K562 (cell line): Measurements from ENCODE around the gene GRIA1. TPM values are rescaled to one million over a fixed set of nuclear protein-coding genes. Genes with fewer than 3 reads are reported as not detected.

Experiments used
- ATAC-seq: fragments of 200-7000 bp; cut with Tn5 transposase; 3 replicates; pipeline ENCODE4 v1.9.1; 2020; ENCODE audit warnings: moderate library complexity
- BruUV-seq: library from RNA; stranded (reverse); fragments of 400-500 nt; replicated peaks from 2 replicates; lab custom pipeline; 2021; lab: Mats Ljungman, UMichigan
- CTCF ChIA-PET: fragments of 300-600 bp; formaldehyde crosslinking; extraction: SDS; loops from one replicate; lab custom pipeline; 2021; ENCODE audit warnings: low intra/inter-chr PET ratio; lab: Yijun Ruan, JAX
- POLR2A ChIA-PET: fragments of 300-600, 350-650 bp; sonication (Branson Sonifier 250); formaldehyde crosslinking; extraction: SDS; loops from one replicate; lab custom pipeline; 2021; ENCODE audit warnings: antibody characterized with exemption, inconsistent platforms; lab: Yijun Ruan, JAX
- DNase-seq, 4 experiments: peaks; one replicate each; pipeline versions ENCODE4 v3.0.0 to v3.0.0-alpha.2; 2011 to 2018; ENCODE audit warnings: low spot score in 3 of 4, mixed read lengths in 3 of 4; ENCODE audit errors: extremely low read depth in 1 of 4
- FAIRE-seq: peaks from 2 replicates; lab custom pipeline; 2011; peaks lifted over from hg19 to GRCh38; lab: Jason Lieb, UNC
- H2AFZ ChIP-seq: 2 replicates; pipeline ENCODE4 v1.6.0; 2011; ENCODE audit warnings: low read depth, low read length, control low read depth, inconsistent platforms
- H3K27ac ChIP-seq: fragments of 200-600 bp; 3 replicates; pipeline ENCODE4 v1.8.0; 2011; ENCODE audit warnings: low read depth, mild to moderate bottlenecking, control low read depth, inconsistent platforms, low read length, moderate library complexity, mixed read lengths; ENCODE audit errors: extremely low read depth
- H3K27me3 ChIP-seq, 2 experiments: fragments of 300-600 bp in 1 of 2; 2 replicates in 1 of 2; 3 replicates in 1 of 2; pipeline versions ENCODE4 v1.6.0 to v1.8.0; 2011; ENCODE audit warnings: inconsistent platforms in 2 of 2, low read length in 2 of 2, mild to moderate bottlenecking in 1 of 2, mixed read lengths in 1 of 2, moderate library complexity in 1 of 2; ENCODE audit not compliant: control insufficient read depth in 2 of 2, insufficient read depth in 2 of 2
- H3K36me3 ChIP-seq: fragments of 300-600 bp; 3 replicates; pipeline ENCODE4 v1.8.0; 2011; ENCODE audit warnings: mild to moderate bottlenecking, low read length, inconsistent platforms; ENCODE audit not compliant: control insufficient read depth, insufficient read depth
- H3K4me1 ChIP-seq, 2 experiments: fragments of 200-600 bp in 1 of 2; replicated peaks in 1 of 2; 2 replicates in 1 of 2; 3 replicates in 1 of 2; pipeline versions ENCODE4 v1.5.1 to v1.8.0; 2011; ENCODE audit warnings: inconsistent platforms in 2 of 2, low read length in 2 of 2, mild to moderate bottlenecking in 1 of 2, mixed read lengths in 1 of 2, moderate library complexity in 1 of 2; ENCODE audit not compliant: control insufficient read depth in 2 of 2, insufficient read depth in 2 of 2
- H3K4me2 ChIP-seq: 2 replicates; pipeline ENCODE4 v1.6.1; 2011; ENCODE audit warnings: low read length, control low read depth, inconsistent platforms, mixed read lengths; ENCODE audit not compliant: insufficient read depth
- H3K4me3 ChIP-seq: fragments of 200-600 bp; sonication (generic), shearing (Covaris generic); 2 replicates; pipeline ENCODE4 v1.5.1; 2016; ENCODE audit warnings: control low read depth, inconsistent platforms
- H3K79me2 ChIP-seq: fragments of 200-600 bp; 3 replicates; pipeline ENCODE4 v1.8.0; 2011; ENCODE audit warnings: low read length, inconsistent platforms; ENCODE audit not compliant: control insufficient read depth, insufficient read depth
- H3K9ac ChIP-seq, 2 experiments: 2 replicates each; pipeline versions ENCODE4 v1.6.0 to v1.6.1; 2011; ENCODE audit warnings: low read depth in 2 of 2, low read length in 2 of 2, control low read depth in 1 of 2, inconsistent platforms in 1 of 2, mild to moderate bottlenecking in 1 of 2, mixed read lengths in 1 of 2; ENCODE audit not compliant: insufficient read depth in 1 of 2
- H3K9me1 ChIP-seq: one replicate; pipeline ENCODE4 v1.6.0; 2011; ENCODE audit warnings: inconsistent platforms, mild to moderate bottlenecking, low read length, moderate library complexity; ENCODE audit not compliant: control insufficient read depth, insufficient read depth
- H3K9me3 ChIP-seq: replicated peaks from 2 replicates; pipeline ENCODE4 v1.5.1; 2011; ENCODE audit warnings: low read depth, low read length, inconsistent platforms; ENCODE audit not compliant: control insufficient read depth, insufficient read depth
- H4K20me1 ChIP-seq: replicated peaks from 2 replicates; pipeline ENCODE4 v1.6.1; 2011; ENCODE audit warnings: low read length, inconsistent platforms, mixed read lengths; ENCODE audit not compliant: control insufficient read depth, insufficient read depth
- ATF7 ChIP-seq: fragments of 450-650 bp; IDR thresholded peaks from 2 replicates; pipeline ENCODE4 v1.7.1; 2014; ENCODE audit warnings: mild to moderate bottlenecking, moderate library complexity
- GABPA ChIP-seq: fragments of 200-800 bp; sonication (Bioruptor generic); conservative IDR thresholded peaks from 2 replicates; pipeline ENCODE4 v1.6.1; 2016; ENCODE audit warnings: low read depth, missing genetic modification characterization, missing compliant biosample characterization
- MCM2 ChIP-seq: fragments of 450-650 bp; IDR thresholded peaks from 2 replicates; pipeline ENCODE4 v1.6.1; 2017; ENCODE audit warnings: low read depth, mild to moderate bottlenecking
- MTA1 ChIP-seq: fragments of 450-650 bp; IDR thresholded peaks from 2 replicates; pipeline ENCODE4 v1.6.1; 2017; ENCODE audit warnings: borderline replicate concordance
- NR1H2 ChIP-seq: sonication (generic); formaldehyde crosslinking; IDR thresholded peaks from 2 replicates; pipeline ENCODE4 v1.4.0; 2020; ENCODE audit warnings: mild to moderate bottlenecking, missing genetic modification reagents
- NRF1 ChIP-seq, 2 experiments: fragments of 450-650 bp; IDR thresholded peaks in 1 of 2; conservative IDR thresholded peaks in 1 of 2; 2 replicates each; pipeline ENCODE4 v1.6.1; 2014; ENCODE audit warnings: mild to moderate bottlenecking in 2 of 2
- PURB ChIP-seq: sonication (generic); formaldehyde crosslinking; IDR thresholded peaks from 2 replicates; pipeline ENCODE4 v1.9.0; 2021; ENCODE audit warnings: low read depth, mild to moderate bottlenecking, missing genetic modification reagents
- SRSF3 ChIP-seq: fragments of 200-400 bp; formaldehyde crosslinking; IDR thresholded peaks from 2 replicates; pipeline ENCODE4 v1.6.1; 2016; ENCODE audit warnings: mild to moderate bottlenecking, low read length, moderate library complexity; ENCODE audit not compliant: insufficient read depth
- TAF9B ChIP-seq: fragments of 450-650 bp; IDR thresholded peaks from 2 replicates; pipeline ENCODE4 v1.6.1; 2018; ENCODE audit warnings: mild to moderate bottlenecking; ENCODE audit not compliant: partially characterized antibody
- TCFL5 ChIP-seq: fragments of 250-450 bp; sonication (Bioruptor Pico); conservative IDR thresholded peaks from 2 replicates; pipeline ENCODE4 v1.6.1; 2021; ENCODE audit warnings: mild to moderate bottlenecking, moderate library complexity, matching md5 sums
- ZC3H4 ChIP-seq: sonication (generic); formaldehyde crosslinking; IDR thresholded peaks from 2 replicates; pipeline ENCODE4 v1.9.0; 2021; ENCODE audit warnings: missing genetic modification reagents, borderline replicate concordance
- ZNF347 ChIP-seq: fragments of 450-650 bp; formaldehyde crosslinking; IDR thresholded peaks from 2 replicates; pipeline ENCODE4 v1.4.0; 2020; ENCODE audit warnings: low read depth, mild to moderate bottlenecking, moderate library complexity
- ZNF717 ChIP-seq: fragments of 250-450 bp; sonication (Bioruptor Pico); IDR thresholded peaks from 2 replicates; pipeline ENCODE4 v1.5.0; 2021
- WGBS: fragments of 100-300 bp; shearing (Covaris generic); methylation state at CpG from one replicate; pipeline ENCODE4 v1.1.6; 2016; ENCODE audit warnings: low coverage, mixed read lengths; ENCODE audit not compliant: insufficient coverage; ENCODE audit errors: missing lambda C conversion rate; 5-methylcytosine and 5-hydroxymethylcytosine counted together
- in situ Hi-C: fragments of 300-500 bp; cut with MboI; formaldehyde crosslinking; loops from 4 replicates; pipeline ENCODE4 v1.15.0; 2018; ENCODE audit warnings: inconsistent platforms, mixed read lengths
- intact Hi-C: fragments of 100-400 bp; cut with micrococcal nuclease; formaldehyde crosslinking; loops from 2 replicates; pipeline ENCODE4 v1.14.2; 2022
- polyA plus RNA-seq, 8 experiments: library from polyadenylated mRNA; depleted of rRNA in 4 of 8; stranded (reverse) in 5 of 8; unstranded in 3 of 8; fragments of >200 nt; fragmentation: Nextera tagmentation in 2 of 8; fragmentation: Illumina TruSeq in 1 of 8; extraction: Ambion mirVana in 2 of 8; extraction: Trizol in 1 of 8; gene quantifications; 2 replicates each; pipeline versions ENCODE4 v1.2.1 to v1.2.3, GENCODE V29; 2011 to 2014; ENCODE audit warnings: inconsistent platforms in 1 of 8, missing spikeins in 1 of 8
- total RNA-seq, 7 experiments: library from RNA; depleted of rRNA in 6 of 7; stranded (reverse); fragments of >200 nt in 6 of 7; fragmentation: Illumina TruSeq in 2 of 7; extraction: Trizol in 2 of 7; gene quantifications; 2 replicates each; pipeline versions ENCODE4 v1.2.1 to v1.2.3, GENCODE V29; 2011 to 2021; ENCODE audit warnings: low replicate concordance in 1 of 7
- TF ChIP-seq, protein P1 (sequence below): sonication (generic); formaldehyde crosslinking; IDR thresholded peaks from 2 replicates; pipeline ENCODE4 v1.8.0; 2022; ENCODE audit warnings: mild to moderate bottlenecking, missing genetic modification reagents
- TF ChIP-seq, protein P2 (sequence below): IDR thresholded peaks from 2 replicates; pipeline ENCODE4 v1.6.1; 2014; ENCODE audit warnings: antibody characterized with exemption
- TF ChIP-seq, protein P3 (sequence below): IDR thresholded peaks from 2 replicates; pipeline ENCODE4 v1.6.1; 2011; ENCODE audit not compliant: insufficient read length; ENCODE audit errors: extremely low read depth

Gene GRIA1
- total and polyA plus RNA-seq, 9 of the 15 experiments (the other 6 are each of a cell fraction or from before 2014, with no cell fraction given): not detected

DNA sequence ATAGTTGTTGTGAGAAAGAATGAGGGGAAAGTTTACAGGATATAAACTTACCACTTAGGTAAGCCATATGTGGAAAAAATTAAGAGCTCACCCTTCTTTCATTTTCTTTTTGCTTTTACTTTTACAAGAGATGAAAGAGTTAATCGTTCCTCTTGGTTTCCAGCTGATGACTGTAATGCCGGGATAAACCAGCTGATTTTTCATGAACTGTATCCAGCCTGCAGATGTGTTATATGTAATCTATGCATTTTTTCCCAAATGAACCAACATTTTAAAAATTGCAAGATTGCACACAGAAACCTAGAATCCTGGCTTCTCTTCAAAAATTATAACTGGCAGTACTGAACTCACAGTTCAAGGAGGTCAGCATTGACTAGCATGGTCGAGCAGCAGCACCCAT lies 185.9 kb downstream of the GRIA1 start (continued):
- TF ChIP-seq MTA1: no peak
- TF ChIP-seq TAF9B: no peak
- no peak for TF ChIP-seq MCM2
- TF ChIP-seq, all 486 proteins: peak for 0

DNA sequence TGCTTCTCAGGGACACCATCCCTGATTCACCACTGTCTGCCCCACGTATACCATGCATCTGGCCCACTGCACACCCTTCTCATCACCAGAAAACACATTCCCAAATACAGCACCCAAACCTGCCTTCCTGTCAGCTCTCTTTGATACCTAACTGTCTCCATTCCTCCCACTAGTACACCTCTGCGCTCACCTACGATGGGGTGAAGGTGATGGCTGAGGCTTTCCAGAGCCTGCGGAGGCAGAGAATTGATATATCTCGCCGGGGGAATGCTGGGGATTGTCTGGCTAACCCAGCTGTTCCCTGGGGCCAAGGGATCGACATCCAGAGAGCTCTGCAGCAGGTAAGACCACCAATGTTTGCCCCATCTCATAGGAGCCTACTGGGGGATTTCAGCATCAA lies 186.4 kb downstream of the GRIA1 start:
- Histone ChIP-seq H3K9ac (no peak overlapping the region), H3K4me1 (no peaks in the 10 kb centered on the region; a peak in 1 of 5 replicates), H2AFZ (no peak overlapping the region), H4K20me1 (no peaks in the 10 kb centered on the region), H3K4me3 (no peak overlapping the region), H3K36me3 (no peaks in the 10 kb centered on the region), H3K4me2 (no peak overlapping the region), H3K27me3 (peaks cover 0 to 5% of the 10 kb centered on the region in 2 experiments; a peak in 1 of 5 replicates), H3K9me3 (no peaks in the 10 kb centered on the region), H3K27ac (no peak overlapping the region), H3K9me1 (no peaks in the 10 kb centered on the region), H3K79me2 (no peaks in the 10 kb centered on the region)
- DNase-seq (no peak), FAIRE-seq (no peak), ATAC-seq (no peak)
- intact Hi-C loops: no loop called here
- no TSS peak for BruUV-seq
- ChIA-PET POLR2A (interaction anchor here (1.5 to 1.7 kb wide), 2 partner anchors 10 to 14 kb away, joined by 3 to 7 read pairs; no protein-coding TSS in a partner anchor), CTCF (no interaction called here)
- in situ Hi-C loops: no loop called here
- 0% methylated on average over 7 of the region's 7 CpGs for WGBS
- TF ChIP-seq, protein P1, sequence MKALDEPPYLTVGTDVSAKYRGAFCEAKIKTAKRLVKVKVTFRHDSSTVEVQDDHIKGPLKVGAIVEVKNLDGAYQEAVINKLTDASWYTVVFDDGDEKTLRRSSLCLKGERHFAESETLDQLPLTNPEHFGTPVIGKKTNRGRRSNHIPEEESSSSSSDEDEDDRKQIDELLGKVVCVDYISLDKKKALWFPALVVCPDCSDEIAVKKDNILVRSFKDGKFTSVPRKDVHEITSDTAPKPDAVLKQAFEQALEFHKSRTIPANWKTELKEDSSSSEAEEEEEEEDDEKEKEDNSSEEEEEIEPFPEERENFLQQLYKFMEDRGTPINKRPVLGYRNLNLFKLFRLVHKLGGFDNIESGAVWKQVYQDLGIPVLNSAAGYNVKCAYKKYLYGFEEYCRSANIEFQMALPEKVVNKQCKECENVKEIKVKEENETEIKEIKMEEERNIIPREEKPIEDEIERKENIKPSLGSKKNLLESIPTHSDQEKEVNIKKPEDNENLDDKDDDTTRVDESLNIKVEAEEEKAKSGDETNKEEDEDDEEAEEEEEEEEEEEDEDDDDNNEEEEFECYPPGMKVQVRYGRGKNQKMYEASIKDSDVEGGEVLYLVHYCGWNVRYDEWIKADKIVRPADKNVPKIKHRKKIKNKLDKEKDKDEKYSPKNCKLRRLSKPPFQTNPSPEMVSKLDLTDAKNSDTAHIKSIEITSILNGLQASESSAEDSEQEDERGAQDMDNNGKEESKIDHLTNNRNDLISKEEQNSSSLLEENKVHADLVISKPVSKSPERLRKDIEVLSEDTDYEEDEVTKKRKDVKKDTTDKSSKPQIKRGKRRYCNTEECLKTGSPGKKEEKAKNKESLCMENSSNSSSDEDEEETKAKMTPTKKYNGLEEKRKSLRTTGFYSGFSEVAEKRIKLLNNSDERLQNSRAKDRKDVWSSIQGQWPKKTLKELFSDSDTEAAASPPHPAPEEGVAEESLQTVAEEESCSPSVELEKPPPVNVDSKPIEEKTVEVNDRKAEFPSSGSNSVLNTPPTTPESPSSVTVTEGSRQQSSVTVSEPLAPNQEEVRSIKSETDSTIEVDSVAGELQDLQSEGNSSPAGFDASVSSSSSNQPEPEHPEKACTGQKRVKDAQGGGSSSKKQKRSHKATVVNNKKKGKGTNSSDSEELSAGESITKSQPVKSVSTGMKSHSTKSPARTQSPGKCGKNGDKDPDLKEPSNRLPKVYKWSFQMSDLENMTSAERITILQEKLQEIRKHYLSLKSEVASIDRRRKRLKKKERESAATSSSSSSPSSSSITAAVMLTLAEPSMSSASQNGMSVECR (CRISPR knock-in tag): no peak
- TF ChIP-seq, protein P2, sequence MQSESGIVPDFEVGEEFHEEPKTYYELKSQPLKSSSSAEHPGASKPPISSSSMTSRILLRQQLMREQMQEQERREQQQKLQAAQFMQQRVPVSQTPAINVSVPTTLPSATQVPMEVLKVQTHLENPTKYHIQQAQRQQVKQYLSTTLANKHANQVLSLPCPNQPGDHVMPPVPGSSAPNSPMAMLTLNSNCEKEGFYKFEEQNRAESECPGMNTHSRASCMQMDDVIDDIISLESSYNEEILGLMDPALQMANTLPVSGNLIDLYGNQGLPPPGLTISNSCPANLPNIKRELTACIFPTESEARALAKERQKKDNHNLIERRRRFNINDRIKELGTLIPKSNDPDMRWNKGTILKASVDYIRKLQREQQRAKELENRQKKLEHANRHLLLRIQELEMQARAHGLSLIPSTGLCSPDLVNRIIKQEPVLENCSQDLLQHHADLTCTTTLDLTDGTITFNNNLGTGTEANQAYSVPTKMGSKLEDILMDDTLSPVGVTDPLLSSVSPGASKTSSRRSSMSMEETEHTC: no peak
- TF ChIP-seq, protein P3, sequence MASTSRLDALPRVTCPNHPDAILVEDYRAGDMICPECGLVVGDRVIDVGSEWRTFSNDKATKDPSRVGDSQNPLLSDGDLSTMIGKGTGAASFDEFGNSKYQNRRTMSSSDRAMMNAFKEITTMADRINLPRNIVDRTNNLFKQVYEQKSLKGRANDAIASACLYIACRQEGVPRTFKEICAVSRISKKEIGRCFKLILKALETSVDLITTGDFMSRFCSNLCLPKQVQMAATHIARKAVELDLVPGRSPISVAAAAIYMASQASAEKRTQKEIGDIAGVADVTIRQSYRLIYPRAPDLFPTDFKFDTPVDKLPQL: no peak
- TF ChIP-seq SRSF3 (no peak), TCFL5 (no peak), ZC3H4 (CRISPR knock-in tag) (no peak), NR1H2 (CRISPR knock-in tag) (no peak), PURB (CRISPR knock-in tag) (no peak), ZNF717 (CRISPR knock-in tag) (no peak), ATF7 (no peak), NRF1 (conservative IDR thresholded peaks at IDR 0.05 in 1 of 2, IDR thresholded peaks at IDR 0.05 in 1 of 2) (no peak), ZNF347 (CRISPR knock-in tag) (no peak), GABPA (no peak)
